HepG2 (cell line): ENCODE results near the gene PDRG1. TPM values are rescaled to one million over a fixed set of nuclear protein-coding genes. Genes with fewer than 3 reads are reported as not detected.

ENCODE experiments used
- ARNT ChIP-seq: fragments of 450-650 bp; IDR thresholded peaks from 2 replicates; pipeline ENCODE4 v1.6.1; 2017
- DNMT1 ChIP-seq: sonication (generic); formaldehyde crosslinking; IDR thresholded peaks from 2 replicates; pipeline ENCODE4 v1.5.1; 2020; ENCODE audit warnings: mild to moderate bottlenecking, missing genetic modification reagents
- FIP1L1 ChIP-seq: fragments of 200-400 bp; formaldehyde crosslinking; IDR thresholded peaks from 2 replicates; pipeline ENCODE4 v1.6.1; 2018; ENCODE audit warnings: low read depth, mild to moderate bottlenecking, low read length, moderate library complexity, borderline replicate concordance; ENCODE audit not compliant: insufficient read depth
- IKZF1 ChIP-seq: fragments of 450-650 bp; IDR thresholded peaks from 2 replicates; pipeline ENCODE4 v1.7.1; 2016
- MAF1 ChIP-seq: sonication (generic); formaldehyde crosslinking; IDR thresholded peaks from 2 replicates; pipeline ENCODE4 v1.5.0; 2020; ENCODE audit warnings: missing genetic modification reagents, borderline replicate concordance
- MAX ChIP-seq: IDR thresholded peaks from 2 replicates; pipeline ENCODE4 v1.6.1; 2012; ENCODE audit warnings: inconsistent platforms
- MZF1 ChIP-seq: sonication (generic); formaldehyde crosslinking; IDR thresholded peaks from 2 replicates; pipeline ENCODE4 v1.8.1; 2023; ENCODE audit warnings: mild to moderate bottlenecking, missing genetic modification reagents, borderline replicate concordance
- NFE2L2 ChIP-seq: fragments of 150-350 bp; IDR thresholded peaks from 2 replicates; pipeline ENCODE4 v1.6.1; 2014; ENCODE audit warnings: low read length
- NFKB2 ChIP-seq: sonication (generic); formaldehyde crosslinking; IDR thresholded peaks from 2 replicates; pipeline ENCODE4 v1.4.0; 2020; ENCODE audit warnings: missing genetic modification reagents, borderline replicate concordance
- PCBP1 ChIP-seq: fragments of 200-400 bp; formaldehyde crosslinking; IDR thresholded peaks from 2 replicates; pipeline ENCODE4 v1.6.1; 2017; ENCODE audit warnings: mild to moderate bottlenecking, low read depth, low read length, borderline replicate concordance
- PHF8 ChIP-seq: sonication (generic); formaldehyde crosslinking; IDR thresholded peaks from 2 replicates; pipeline ENCODE4 v1.5.0; 2020; ENCODE audit warnings: missing genetic modification reagents
- RCOR2 ChIP-seq: IDR thresholded peaks from 2 replicates; pipeline ENCODE4 v1.6.1; 2016; ENCODE audit warnings: missing biosample characterization, missing genetic modification reagents
- RORA ChIP-seq: sonication (generic); formaldehyde crosslinking; IDR thresholded peaks from 2 replicates; pipeline ENCODE4 v1.5.0; 2020; ENCODE audit warnings: mild to moderate bottlenecking, missing genetic modification reagents, moderate library complexity
- TBL1XR1 ChIP-seq: fragments of 150-350 bp; IDR thresholded peaks from 2 replicates; pipeline ENCODE4 v1.6.1; 2014; ENCODE audit warnings: borderline replicate concordance, low read length; ENCODE audit not compliant: partially characterized antibody
- TBP ChIP-seq: sonication (generic); formaldehyde crosslinking; IDR thresholded peaks from 2 replicates; pipeline ENCODE4 v1.5.0; 2020; ENCODE audit warnings: missing genetic modification reagents
- ZBED4 ChIP-seq: sonication (generic); formaldehyde crosslinking; IDR thresholded peaks from 2 replicates; pipeline ENCODE4 v1.4.0; 2020; ENCODE audit warnings: missing genetic modification reagents, borderline replicate concordance
- ZC3H4 ChIP-seq: sonication (generic); formaldehyde crosslinking; IDR thresholded peaks from 2 replicates; pipeline ENCODE4 v1.4.0; 2020; ENCODE audit warnings: missing genetic modification reagents, borderline replicate concordance
- ZFP91 ChIP-seq: sonication (generic); formaldehyde crosslinking; IDR thresholded peaks from 2 replicates; pipeline ENCODE4 v1.9.0; 2022; ENCODE audit warnings: missing genetic modification reagents, mild to moderate bottlenecking, borderline replicate concordance
- ZNF280D ChIP-seq: sonication (generic); formaldehyde crosslinking; IDR thresholded peaks from 2 replicates; pipeline ENCODE4 v1.5.1; 2020; ENCODE audit warnings: mild to moderate bottlenecking, missing genetic modification reagents
- ZNF382 ChIP-seq: sonication (generic); formaldehyde crosslinking; IDR thresholded peaks from 2 replicates; pipeline ENCODE4 v1.5.0; 2020; ENCODE audit warnings: missing genetic modification reagents, mild to moderate bottlenecking, borderline replicate concordance
- ZNF441 ChIP-seq: sonication (generic); formaldehyde crosslinking; IDR thresholded peaks from 2 replicates; pipeline ENCODE4 v1.7.0; 2021; ENCODE audit warnings: missing genetic modification reagents, borderline replicate concordance
- ZNF629 ChIP-seq: sonication (generic); formaldehyde crosslinking; conservative IDR thresholded peaks from 2 replicates; pipeline ENCODE4 v1.5.0; 2020; ENCODE audit warnings: missing genetic modification reagents
- polyA plus RNA-seq, 8 experiments: library from polyadenylated mRNA; depleted of rRNA in 3 of 8; stranded (reverse) in 7 of 8; unstranded in 1 of 8; fragments of >200 nt; fragmentation: Illumina TruSeq in 4 of 8; extraction: Trizol in 4 of 8; gene quantifications; 2 replicates each; pipeline versions ENCODE4 v1.2.1 to v1.2.3, GENCODE V29; 2011 to 2016; ENCODE audit warnings: low read depth in 4 of 8, missing spikeins in 1 of 8, mixed read lengths in 1 of 8; ENCODE audit not compliant: insufficient read depth in 1 of 8
- total RNA-seq, 5 experiments: library from RNA; depleted of rRNA; stranded (reverse); fragments of >200 nt; fragmentation: Illumina TruSeq; extraction: Trizol; gene quantifications; 2 replicates each; pipeline ENCODE4 v1.2.3, GENCODE V29; 2016; ENCODE audit warnings: low read depth in 1 of 5

The PDRG1 gene
- total and polyA plus RNA-seq, 2 of the 13 experiments (the other 11 are each of a cell fraction or from before 2014, with no cell fraction given) = 16.6 to 18.0 TPM

- peak; percentile 100 for TF ChIP-seq ZNF280D (CRISPR knock-in tag)
- no peak for TF ChIP-seq TBP (CRISPR knock-in tag)
- TF ChIP-seq ZNF629 (CRISPR knock-in tag) = peak; percentile 96
- TF ChIP-seq RORA (CRISPR knock-in tag) = peak; percentile 100
- no peak for TF ChIP-seq NFE2L2
- TF ChIP-seq ZNF441 (CRISPR knock-in tag) = peak; percentile 100
- TF ChIP-seq PCBP1 = no peak
- no peak for TF ChIP-seq ARNT
- peak; percentile 100 for TF ChIP-seq ZC3H4 (CRISPR knock-in tag)
- peak; percentile 100 for TF ChIP-seq DNMT1
- peak; percentile 100 for TF ChIP-seq MAF1 (CRISPR knock-in tag)
- TF ChIP-seq PHF8 (CRISPR knock-in tag) = peak; percentile 97
- TF ChIP-seq ZFP91 (CRISPR knock-in tag) = peak; percentile 99
- TF ChIP-seq RCOR2 (CRISPR knock-in tag) = peak; percentile 100
- TF ChIP-seq MAX = peak; percentile 77
- TF ChIP-seq ZBED4 (CRISPR knock-in tag) = peak; percentile 100
- TF ChIP-seq MZF1 (CRISPR knock-in tag) = peak; percentile 100
- TF ChIP-seq FIP1L1 = no peak
- TF ChIP-seq NFKB2 (CRISPR knock-in tag) = peak; percentile 100
- TF ChIP-seq ZNF382 (CRISPR knock-in tag) = peak; percentile 99
- no peak for TF ChIP-seq IKZF1
- TF ChIP-seq TBL1XR1 = no peak
Measured at GRCh38 chr20:31968291-31969126, 16.7 kb upstream of the PDRG1 start (continued).
